GM19025 (cell line): ENCODE measurements around the gene LAMC1.

Experiments used
- ATAC-seq: cut with Tn5 transposase; IDR thresholded peaks from one replicate; pipeline ENCODE4 v1.9.1; 2021; ENCODE audit warnings: mild to moderate bottlenecking, low read depth, moderate library complexity; ENCODE audit not compliant: unreplicated experiment

LAMC1 gene

DNA sequence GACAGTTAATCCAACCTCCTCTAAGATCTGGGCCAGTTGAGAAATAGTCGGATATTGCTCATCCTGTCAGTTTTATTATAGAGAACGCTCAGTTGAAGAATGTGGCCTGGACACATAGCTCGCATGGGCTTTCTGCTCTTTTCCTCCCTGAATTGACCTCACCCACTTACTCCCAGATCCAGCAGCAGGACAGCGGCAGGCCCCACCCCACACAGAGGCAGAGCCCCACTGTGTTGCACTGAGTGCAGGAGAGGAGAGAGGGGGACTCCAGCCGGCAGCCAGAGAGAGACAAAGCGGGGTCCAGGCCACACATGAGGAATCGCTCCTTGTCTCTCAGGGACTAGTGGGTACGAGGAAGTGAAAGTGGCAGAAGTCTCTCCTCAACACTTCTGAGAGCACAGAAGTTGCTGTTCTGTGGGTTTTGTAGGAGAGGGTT lies 78.6 kb downstream of the LAMC1 start:
- ATAC-seq, result no peak

DNA sequence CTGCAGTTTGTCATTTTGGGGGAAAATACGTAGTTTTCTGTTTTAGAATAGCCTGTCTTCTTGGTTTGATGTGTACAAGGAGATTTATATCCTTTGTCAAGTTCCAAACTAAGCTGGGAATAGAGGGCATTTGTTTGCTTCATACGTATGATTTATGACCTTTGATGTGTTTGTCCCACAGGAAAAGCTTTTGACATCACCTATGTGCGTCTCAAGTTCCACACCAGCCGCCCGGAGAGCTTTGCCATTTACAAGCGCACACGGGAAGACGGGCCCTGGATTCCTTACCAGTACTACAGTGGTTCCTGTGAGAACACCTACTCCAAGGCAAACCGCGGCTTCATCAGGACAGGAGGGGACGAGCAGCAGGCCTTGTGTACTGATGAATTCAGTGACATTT lies 79.9 kb downstream of the LAMC1 start:
- no peak for ATAC-seq

DNA sequence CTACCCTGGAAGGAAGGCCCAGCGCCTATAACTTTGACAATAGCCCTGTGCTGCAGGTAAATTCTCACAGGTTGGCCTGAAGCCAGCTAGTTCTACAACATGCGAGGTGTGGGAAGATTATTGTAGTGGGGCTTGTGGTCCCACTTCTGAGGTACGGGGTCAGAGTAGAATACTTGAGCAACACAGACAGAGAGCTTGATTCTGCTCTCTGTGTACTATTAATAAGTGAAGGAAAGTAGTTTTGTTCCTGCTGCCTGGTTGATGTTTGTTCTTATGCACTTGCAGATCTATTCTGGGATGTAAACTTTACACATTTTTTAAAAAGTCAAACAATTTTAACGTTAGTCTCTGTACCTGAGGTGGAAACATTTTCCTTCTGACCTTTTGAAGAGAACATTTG lies 80.4 kb downstream of the LAMC1 start:
- ATAC-seq, result no peak

DNA sequence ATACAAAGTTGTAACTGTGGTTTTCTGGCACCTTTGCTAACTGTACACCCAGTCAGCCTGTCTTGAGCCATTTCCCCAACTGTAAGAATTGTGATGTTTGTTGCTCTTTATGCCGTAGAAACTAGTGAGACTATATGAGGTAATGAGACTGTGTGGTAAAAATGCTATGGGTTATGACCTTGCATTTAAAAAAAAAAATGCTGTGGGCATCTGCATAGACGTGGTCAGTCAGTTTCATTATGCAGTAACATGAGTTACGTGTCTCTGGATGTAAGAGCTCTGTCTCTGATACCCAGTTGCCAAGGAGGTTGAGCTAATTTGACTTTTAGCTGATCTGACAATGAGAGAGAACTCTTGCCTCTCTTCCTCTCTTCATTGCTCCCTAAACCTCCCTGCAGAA lies 82.2 kb downstream of the LAMC1 start:
- ATAC-seq, result no peak

DNA sequence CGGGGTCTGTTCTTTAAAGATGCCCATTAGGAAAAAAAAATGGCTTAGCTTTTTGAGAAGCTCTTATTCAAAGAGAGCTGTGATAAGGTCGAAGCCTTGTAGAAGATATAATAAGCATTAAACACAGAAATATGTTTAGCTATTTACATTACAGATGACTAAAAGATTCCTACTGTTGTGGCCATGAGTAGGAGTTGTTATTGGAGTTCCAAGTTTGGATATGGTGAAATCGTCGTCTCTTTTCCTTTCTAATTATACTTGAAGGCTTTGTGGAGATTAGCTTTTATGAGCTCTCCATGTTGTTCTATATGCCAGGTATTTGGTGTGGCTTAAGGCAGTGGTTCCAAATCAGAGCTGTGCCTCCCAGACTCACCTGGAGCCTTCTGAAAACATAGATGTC lies 82.9 kb downstream of the LAMC1 start:
- ATAC-seq, result no peak

DNA sequence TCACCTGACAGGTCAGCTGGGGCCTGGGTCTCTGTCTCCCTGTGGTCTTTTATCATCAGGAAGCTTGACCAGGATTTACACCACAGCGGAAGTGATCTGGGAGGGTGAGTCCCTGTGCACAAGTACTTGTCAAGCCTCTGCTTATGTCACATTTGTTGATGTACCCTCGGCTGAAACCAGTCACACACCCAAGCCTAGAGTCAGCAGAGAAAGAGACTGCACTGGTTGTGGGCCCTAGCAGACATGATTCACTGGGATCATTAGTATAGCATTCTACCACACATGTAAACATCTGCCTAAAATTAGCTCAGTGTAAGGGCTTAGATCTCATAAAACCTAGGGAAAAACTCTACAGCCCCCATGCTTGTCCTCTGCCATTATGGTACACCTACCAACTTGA lies 83.5 kb downstream of the LAMC1 start:
- no peak for ATAC-seq

DNA sequence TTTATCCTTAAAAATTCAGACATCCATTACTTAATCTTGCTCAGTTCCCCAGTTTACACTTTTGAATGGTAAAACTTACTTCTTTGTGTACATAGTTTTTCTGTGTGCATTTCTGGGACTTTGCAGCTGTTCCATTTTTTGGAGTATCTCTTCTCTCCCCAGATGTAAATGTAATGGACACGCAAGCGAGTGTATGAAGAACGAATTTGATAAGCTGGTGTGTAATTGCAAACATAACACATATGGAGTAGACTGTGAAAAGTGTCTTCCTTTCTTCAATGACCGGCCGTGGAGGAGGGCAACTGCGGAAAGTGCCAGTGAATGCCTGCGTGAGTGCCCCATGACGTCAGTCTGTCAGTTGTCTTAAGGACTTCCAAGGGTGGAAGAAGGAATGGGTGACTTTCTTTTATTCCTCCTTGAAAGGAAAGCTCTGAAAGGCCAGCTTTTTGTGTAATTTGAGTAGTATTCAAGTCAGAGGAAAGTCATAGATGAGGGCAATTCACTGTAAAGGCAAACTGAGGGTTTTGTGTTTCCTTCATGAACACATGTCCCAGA lies 87.2 kb downstream of the LAMC1 start:
- no peak for ATAC-seq

DNA sequence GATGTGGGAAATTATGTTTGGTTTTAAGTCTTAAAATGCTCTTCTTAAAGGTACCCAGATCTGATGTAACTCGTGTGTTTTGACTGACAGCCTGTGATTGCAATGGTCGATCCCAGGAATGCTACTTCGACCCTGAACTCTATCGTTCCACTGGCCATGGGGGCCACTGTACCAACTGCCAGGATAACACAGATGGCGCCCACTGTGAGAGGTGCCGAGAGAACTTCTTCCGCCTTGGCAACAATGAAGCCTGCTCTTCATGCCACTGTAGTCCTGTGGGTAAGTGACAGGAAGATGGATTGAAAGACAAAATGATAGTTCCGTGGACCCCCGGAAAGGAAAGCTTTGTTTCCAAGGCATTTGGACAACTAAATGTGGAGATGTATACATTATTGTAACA lies 91.2 kb downstream of the LAMC1 start:
- no peak for ATAC-seq

DNA sequence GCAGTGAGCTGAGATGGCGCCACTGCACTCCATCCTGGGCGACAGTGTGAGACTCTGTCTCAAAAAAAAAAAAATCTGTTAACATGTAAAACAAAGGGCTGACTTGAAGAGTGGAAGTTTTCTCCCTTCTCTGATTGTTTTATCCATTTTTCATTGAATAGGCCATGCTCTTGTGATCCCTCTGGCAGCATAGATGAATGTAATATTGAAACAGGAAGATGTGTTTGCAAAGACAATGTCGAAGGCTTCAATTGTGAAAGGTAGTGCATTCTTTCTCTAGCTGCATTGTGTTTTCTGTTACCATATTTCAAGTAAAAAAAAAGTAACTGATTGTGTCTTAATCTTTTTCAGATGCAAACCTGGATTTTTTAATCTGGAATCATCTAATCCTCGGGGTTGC lies 93.2 kb downstream of the LAMC1 start:
- ATAC-seq, result no peak

DNA sequence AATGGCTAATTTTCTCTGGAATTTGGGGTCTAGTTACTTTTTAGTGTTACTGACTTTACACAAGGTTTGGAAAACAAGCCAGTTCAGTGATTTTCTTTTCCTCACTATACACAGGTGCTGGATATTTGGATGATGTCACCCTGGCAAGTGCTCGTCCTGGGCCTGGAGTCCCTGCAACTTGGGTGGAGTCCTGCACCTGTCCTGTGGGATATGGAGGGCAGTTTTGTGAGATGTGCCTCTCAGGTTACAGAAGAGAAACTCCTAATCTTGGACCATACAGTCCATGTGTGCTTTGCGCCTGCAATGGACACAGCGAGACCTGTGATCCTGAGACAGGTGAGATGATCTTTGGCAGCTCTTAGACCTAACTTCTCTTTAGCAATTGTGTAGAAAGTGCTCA lies 98.4 kb downstream of the LAMC1 start:
- ATAC-seq, result no peak

DNA sequence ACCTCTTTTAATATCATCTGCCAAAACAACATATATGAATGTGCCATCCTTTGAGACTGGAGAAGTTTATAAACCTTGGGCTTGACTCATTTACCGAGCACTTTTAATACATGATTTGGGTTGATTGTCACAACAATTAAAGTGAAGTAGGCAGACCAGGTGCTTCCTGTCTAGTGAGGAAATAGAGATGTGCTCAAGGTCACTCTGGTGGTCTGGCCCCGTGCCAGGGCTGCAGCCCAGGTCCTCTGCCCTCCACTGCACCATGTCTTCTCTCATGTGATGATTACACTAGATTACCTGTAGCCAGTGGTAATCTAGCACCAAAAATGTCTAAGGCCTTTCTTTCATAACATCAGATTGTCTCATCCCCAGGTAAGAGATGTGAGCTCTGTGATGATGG lies 101.0 kb downstream of the LAMC1 start:
- ATAC-seq, result no peak

DNA sequence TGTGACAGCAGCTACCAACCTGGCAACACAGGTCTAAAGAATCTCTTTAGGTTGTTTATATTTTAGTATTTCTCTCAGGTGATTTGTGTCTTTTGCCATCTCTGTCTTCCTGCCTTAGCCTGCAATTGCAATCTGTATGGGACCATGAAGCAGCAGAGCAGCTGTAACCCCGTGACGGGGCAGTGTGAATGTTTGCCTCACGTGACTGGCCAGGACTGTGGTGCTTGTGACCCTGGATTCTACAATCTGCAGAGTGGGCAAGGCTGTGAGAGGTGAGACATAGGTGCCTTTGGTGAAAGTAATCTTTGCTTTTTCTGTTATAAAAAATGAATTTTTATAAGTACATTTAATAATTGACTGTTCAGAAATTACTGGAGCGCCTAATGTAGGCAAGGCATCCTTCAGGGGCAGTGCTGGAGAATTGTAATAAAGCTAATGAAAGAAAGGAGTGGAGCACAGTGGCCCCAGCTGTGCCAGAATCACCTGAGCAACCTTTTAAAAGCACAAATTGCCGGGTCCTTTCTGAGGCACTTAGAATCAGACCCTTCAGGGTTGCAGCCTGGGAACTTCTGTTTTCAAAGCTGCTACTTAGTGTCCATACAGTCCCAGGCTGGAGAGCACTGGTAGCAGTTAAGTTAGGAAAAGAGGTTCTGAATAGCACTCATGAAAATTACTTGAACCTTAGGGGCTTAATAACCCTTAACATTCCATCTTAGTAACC lies 102.2 kb downstream of the LAMC1 start:
- ATAC-seq, result no peak

DNA sequence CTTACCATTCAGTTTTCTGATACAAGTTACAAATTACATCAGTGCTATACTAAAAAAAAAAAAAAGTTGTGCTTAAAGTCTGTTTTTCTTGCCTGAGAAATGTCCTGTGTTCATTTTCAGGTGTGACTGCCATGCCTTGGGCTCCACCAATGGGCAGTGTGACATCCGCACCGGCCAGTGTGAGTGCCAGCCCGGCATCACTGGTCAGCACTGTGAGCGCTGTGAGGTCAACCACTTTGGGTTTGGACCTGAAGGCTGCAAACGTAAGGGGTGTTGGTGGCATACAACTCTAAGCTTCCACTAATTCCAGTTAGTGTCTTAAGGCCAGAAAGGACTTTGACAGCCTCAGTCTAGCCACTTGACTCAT lies 102.8 kb downstream of the LAMC1 start:
- no peak for ATAC-seq

DNA sequence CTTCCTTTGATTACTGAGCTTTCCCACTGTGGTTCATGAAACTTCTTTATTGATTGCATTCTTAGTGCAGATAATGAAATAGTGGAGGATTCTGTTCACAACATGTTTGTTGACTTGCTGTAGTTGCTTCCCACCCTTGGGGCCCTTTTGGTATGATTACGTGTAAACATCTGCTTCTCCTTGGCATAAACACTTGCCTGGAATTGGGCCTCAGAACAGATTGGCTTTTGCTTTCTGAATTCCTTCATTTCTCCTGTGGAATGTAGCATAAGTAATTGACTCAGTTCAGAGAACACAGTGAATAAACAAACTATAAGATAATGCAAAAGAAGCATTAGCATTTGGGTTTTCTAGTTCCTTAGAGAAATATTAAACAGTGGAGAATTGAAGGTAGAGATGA lies 103.3 kb downstream of the LAMC1 start:
- no peak for ATAC-seq

DNA sequence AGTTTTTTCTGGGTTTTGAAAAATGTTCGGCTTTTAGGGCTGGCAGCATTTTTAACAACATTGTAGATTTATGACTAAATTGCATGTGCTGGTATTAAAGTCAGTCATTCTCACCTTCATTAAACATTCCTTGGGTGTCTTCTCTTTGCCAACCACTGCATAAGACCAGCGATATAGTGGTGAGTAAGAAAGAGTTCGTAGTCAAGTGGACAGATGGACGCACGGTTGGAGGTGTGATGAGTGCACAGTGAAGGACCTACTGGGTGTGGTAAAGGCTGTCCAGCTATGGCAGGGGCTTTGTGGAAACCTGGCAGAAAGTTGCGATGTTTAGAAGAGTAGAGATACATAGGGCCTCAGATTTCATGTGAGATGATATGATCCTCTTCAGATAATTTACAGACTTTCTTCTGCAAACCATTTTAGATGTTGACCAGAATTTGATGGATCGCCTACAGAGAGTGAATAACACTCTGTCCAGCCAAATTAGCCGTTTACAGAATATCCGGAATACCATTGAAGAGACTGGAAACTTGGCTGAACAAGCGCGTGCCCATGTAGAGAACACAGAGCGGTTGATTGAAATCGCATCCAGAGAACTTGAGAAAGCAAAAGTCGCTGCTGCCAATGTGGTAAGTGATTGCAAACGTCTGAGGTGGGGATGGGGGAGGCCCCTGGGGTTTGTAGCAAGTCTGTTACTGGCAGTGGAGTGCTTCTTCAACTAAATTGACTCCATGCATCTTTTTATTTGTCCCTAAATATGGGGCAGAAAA lies 106.9 kb downstream of the LAMC1 start:
- no peak for ATAC-seq

DNA sequence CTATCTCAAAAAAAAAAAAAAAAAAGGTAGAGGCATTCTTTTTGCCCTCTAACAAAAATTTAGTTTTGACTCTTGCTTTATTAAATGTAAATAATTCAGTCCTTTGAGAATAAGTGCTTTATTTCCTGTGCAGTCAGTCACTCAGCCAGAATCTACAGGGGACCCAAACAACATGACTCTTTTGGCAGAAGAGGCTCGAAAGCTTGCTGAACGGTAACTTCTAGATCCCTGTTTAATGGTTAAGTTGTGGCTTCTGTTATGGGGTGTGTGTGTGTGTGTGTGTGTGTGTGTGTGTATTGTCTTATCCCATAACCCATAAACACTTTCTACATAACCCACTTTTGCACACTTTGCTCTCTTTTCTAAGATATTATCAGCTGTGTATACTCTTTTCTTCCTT lies 107.9 kb downstream of the LAMC1 start:
- no peak for ATAC-seq

DNA sequence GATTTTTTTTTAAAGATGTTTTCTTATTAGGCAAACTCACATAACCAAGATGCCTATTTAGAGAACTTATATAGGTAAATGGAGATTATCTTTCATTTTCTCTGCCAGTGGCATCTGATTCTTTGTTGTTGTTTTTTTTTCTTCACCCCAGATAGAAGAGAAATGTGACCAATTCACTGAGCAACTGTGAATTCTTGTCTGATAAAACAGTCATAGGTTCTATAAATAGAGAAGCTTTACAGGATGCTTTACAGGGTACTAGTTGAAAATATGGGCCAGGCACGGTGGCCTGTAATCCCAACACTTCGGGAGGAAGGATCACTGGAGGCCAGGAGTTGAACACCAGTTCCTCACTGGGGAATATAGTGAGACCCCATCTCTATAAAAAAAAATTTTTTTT lies 112.1 kb downstream of the LAMC1 start:
- ATAC-seq, result no peak

DNA sequence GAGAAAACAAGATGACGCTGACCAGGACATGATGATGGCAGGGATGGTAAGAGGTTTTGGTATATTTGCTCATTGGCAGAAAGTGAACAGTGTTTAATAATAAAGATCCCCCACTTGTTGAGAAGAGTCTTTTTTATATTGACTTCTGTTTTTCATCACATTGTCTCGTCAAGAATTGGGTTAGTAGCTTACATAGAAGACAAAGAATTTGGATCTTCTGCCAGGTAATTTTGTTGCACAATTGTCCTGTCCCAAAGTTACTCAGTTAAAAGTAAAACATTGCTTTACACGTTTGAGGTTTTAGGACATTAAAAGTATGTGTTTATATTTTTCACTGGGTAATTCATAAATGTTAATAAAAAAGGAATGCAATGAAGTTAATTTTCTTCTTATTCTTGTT lies 114.6 kb downstream of the LAMC1 start:
- no peak for ATAC-seq

DNA sequence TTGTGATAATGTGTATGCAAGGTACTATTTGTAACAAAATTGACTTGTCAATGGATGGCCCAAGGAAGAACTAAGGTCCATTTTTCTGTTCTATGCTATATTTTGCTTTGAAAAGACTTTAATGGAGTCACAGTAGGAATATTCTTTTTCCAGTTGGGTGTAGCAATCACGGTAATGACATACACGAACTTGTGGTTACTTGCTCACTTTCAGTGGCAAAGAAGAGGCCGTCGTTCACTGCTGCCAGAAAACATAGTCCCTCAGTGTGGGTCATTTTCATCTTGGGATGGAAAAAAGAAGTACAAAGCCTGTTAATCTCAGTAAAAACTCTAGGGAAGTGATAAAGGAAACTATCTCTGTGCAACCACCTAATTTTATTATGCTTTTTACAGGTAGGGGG lies 115.1 kb downstream of the LAMC1 start:
- no peak for ATAC-seq

DNA sequence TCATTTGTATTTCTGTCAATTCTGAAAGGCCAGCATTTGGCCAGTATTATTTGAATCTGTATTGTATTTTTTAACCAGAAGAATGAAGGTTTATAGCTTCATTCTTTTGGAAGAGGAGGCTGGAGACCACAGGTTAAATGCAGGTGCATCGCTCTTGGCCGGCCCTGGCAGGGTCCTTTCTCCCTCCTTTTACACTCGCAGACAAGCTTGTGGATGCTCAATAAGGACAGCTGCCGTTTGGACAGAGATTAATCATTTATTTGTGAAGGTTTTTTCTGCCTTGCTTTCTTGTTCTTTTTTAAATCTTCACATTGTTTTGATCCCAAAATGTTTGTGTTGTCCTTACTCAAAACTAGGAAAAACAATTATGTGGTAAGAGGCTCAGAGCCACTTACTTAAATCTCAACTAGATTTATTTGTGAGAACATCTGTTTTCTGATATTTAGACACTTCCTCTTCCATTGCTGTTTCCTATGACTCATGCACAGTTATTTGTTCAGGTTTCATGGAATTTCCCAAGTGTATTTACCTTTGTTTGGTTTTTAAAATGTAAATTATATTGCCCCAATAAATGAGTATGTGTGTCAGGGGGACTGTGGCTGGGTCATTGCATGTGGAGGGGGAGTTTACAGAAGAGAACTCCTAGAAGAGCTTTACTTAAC lies 116.2 kb downstream of the LAMC1 start:
- no peak for ATAC-seq

DNA sequence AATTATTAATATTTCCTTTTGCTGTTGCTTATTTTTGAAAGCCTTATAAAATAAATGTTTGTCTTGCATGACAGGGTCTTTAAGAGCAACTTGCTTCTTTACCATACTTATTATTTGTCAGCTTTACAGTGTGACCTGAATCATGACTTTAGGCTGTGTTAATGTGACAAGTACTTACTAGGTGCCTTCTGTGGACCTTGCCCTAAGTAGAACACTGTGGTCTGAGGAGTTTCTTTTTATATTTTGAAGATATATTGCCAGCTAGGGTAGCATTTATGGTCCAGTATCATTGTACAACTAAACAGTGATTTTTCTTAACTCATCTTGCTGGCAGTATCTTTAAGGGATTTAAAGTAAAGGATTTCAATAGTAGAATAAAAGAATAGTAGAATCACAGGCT lies 117.4 kb downstream of the LAMC1 start:
- ATAC-seq, result no peak

DNA sequence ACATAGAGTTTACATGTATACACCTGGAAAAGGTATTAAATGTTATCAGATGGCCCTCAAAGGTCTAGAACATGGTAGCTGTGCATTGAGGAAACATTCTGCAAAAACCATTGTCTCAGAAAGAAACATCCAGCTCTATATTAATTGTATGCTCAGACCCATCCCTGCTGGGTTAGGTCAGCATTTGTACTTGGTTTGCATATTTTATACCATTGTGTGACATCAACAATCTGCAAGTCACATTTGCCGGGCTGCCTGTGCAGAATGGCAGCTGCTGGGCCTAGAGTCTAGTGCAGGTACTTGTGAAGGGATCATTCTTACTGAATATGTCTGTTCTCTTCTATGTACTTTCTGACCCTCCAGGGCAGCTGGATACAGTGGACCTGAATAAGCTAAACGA lies 119.0 kb downstream of the LAMC1 start:
- ATAC-seq, result no peak
